Caco-2 (cell line): Measurements from ENCODE around the gene ACTN4. TPM values are rescaled to one million over a fixed set of nuclear protein-coding genes. Genes with fewer than 3 reads are reported as not detected.

Experiments used
- BruUV-seq: library from RNA; stranded (reverse); fragments of 400-500 nt; replicated peaks from 2 replicates; lab custom pipeline; 2021; lab: Mats Ljungman, UMichigan
- CTCF ChIA-PET: fragments of 300-600 bp; sonication (Branson Sonifier 250); formaldehyde crosslinking; loops from one replicate; lab custom pipeline; 2022; ENCODE audit warnings: antibody characterized with exemption; lab: Charles Lee
- POLR2A ChIA-PET: fragments of 300-600 bp; sonication (Branson Sonifier 250); formaldehyde crosslinking; loops from one replicate; lab custom pipeline; 2022; ENCODE audit warnings: antibody characterized with exemption; lab: Charles Lee
- DNase-seq, 2 experiments: peaks; one replicate each; pipeline versions ENCODE4 v3.0.0 to v3.0.0-alpha.2; 2020 to 2022
- H3K27me3 ChIP-seq: replicated peaks from 2 replicates; pipeline ENCODE4 v1.6.0; 2011; ENCODE audit warnings: low read length; ENCODE audit not compliant: control insufficient read depth, insufficient read depth
- H3K36me3 ChIP-seq: 2 replicates; pipeline ENCODE4 v1.5.1; 2011; ENCODE audit warnings: low read length; ENCODE audit not compliant: control insufficient read depth, insufficient read depth
- H3K4me1 ChIP-seq: fragments of 250-450 bp; sonication (Bioruptor Pico); 2 replicates; pipeline ENCODE4 v1.5.1; 2020; ENCODE audit warnings: mild to moderate bottlenecking
- H3K4me3 ChIP-seq: 2 replicates; pipeline ENCODE4 v1.5.1; 2011; ENCODE audit warnings: low read depth, mild to moderate bottlenecking, control low read depth, low read length
- H3K9me3 ChIP-seq: fragments of 250-450 bp; sonication (Bioruptor Pico); 2 replicates; pipeline ENCODE4 v1.5.1; 2020; ENCODE audit warnings: mild to moderate bottlenecking, moderate library complexity
- H3K27ac Mint-ChIP-seq: one replicate; pipeline ENCODE4 v1.8.0; 2022; ENCODE audit warnings: mixed read lengths; ENCODE audit not compliant: unreplicated experiment
- H3K27me3 Mint-ChIP-seq: one replicate; pipeline ENCODE4 v1.8.0; 2022; ENCODE audit warnings: mixed read lengths; ENCODE audit not compliant: insufficient read depth, unreplicated experiment
- H3K36me3 Mint-ChIP-seq: one replicate; pipeline ENCODE4 v1.8.0; 2022; ENCODE audit warnings: mild to moderate bottlenecking, mixed read lengths; ENCODE audit not compliant: insufficient read depth, unreplicated experiment
- H3K4me1 Mint-ChIP-seq: one replicate; pipeline ENCODE4 v1.8.0; 2022; ENCODE audit warnings: low read depth, mixed read lengths; ENCODE audit not compliant: unreplicated experiment
- H3K4me3 Mint-ChIP-seq: one replicate; pipeline ENCODE4 v1.8.0; 2022; ENCODE audit warnings: mild to moderate bottlenecking, moderate library complexity, mixed read lengths; ENCODE audit not compliant: unreplicated experiment
- H3K9me3 Mint-ChIP-seq: one replicate; pipeline ENCODE4 v1.8.0; 2022; ENCODE audit warnings: mixed read lengths; ENCODE audit not compliant: unreplicated experiment
- intact Hi-C: fragments of 100-400 bp; cut with micrococcal nuclease; formaldehyde crosslinking; loops from one replicate; pipeline ENCODE4 v1.10.0; 2022; ENCODE audit not compliant: unreplicated experiment
- total RNA-seq: library from RNA; stranded (reverse); gene quantifications from 2 replicates; pipeline ENCODE4 v1.2.3, GENCODE V29; 2022
- TF ChIP-seq, protein P1 (sequence below), 2 experiments: fragments of 200-600 bp in 1 of 2; IDR thresholded peaks; 1 replicate in 1 of 2; 2 replicates in 1 of 2; pipeline versions ENCODE4 v1.5.1 to v1.8.0; 2011 to 2022; ENCODE audit warnings: antibody characterized with exemption in 1 of 2, control low read depth in 1 of 2, inconsistent platforms in 1 of 2, low read depth in 1 of 2, low read length in 1 of 2, mild to moderate bottlenecking in 1 of 2, moderate library complexity in 1 of 2; ENCODE audit not compliant: insufficient read depth in 1 of 2, severe bottlenecking in 1 of 2, unreplicated experiment in 1 of 2

Gene ACTN4
- total RNA-seq, 1 experiment from 2014 or later = 605 TPM

GRCh38 chr19:38658462-38659306 lies 11.2 kb downstream of the ACTN4 start:
- Mint-ChIP-seq H3K4me1 (peaks cover 78% of the 10 kb centered on the region), H3K27ac (peak overlapping the region; percentile 98), H3K9me3 (no peaks in the 10 kb centered on the region), H3K36me3 (peaks cover 100% of the 10 kb centered on the region), H3K27me3 (no peaks in the 10 kb centered on the region), H3K4me3 (peak overlapping the region; percentile 62)
- H3K27me3 ChIP-seq = no peaks in the 10 kb centered on the region
- peaks cover 100% of the 10 kb centered on the region for H3K4me1 ChIP-seq
- H3K4me3 ChIP-seq = no peak overlapping the region
- TSS peak; percentile 48 for BruUV-seq
- CTCF ChIA-PET = interaction anchor here (0.6 to 1.6 kb wide), 6 partner anchors 22 to 256 kb away, joined by 3 to 12 read pairs (median 4); partner anchors contain the start of gene FAM98C
- POLR2A ChIA-PET = interaction anchor here (0.6 to 2.7 kb wide), 7 partner anchors 11 to 751 kb away, joined by 3 to 35 read pairs (median 5); partner anchors contain the start of gene ACTN4
- H3K36me3 ChIP-seq = peaks cover 5% of the 10 kb centered on the region
- TF ChIP-seq, protein P1, sequence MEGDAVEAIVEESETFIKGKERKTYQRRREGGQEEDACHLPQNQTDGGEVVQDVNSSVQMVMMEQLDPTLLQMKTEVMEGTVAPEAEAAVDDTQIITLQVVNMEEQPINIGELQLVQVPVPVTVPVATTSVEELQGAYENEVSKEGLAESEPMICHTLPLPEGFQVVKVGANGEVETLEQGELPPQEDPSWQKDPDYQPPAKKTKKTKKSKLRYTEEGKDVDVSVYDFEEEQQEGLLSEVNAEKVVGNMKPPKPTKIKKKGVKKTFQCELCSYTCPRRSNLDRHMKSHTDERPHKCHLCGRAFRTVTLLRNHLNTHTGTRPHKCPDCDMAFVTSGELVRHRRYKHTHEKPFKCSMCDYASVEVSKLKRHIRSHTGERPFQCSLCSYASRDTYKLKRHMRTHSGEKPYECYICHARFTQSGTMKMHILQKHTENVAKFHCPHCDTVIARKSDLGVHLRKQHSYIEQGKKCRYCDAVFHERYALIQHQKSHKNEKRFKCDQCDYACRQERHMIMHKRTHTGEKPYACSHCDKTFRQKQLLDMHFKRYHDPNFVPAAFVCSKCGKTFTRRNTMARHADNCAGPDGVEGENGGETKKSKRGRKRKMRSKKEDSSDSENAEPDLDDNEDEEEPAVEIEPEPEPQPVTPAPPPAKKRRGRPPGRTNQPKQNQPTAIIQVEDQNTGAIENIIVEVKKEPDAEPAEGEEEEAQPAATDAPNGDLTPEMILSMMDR (IDR thresholded peaks at IDR 0.05; ENCODE audit: insufficient read depth in 1 of 2, low read depth in 1 of 2, low read length in 1 of 2, severe bottlenecking in 1 of 2, unreplicated experiment in 1 of 2) = no peak
- no peaks in the 10 kb centered on the region for H3K9me3 ChIP-seq
- peak; percentile 76 to 81 for DNase-seq
- intact Hi-C loops = loop anchor here (1.0 to 2.0 kb wide), 2 partner anchors 25 to 42 kb away; no protein-coding TSS in a partner anchor

DNA sequence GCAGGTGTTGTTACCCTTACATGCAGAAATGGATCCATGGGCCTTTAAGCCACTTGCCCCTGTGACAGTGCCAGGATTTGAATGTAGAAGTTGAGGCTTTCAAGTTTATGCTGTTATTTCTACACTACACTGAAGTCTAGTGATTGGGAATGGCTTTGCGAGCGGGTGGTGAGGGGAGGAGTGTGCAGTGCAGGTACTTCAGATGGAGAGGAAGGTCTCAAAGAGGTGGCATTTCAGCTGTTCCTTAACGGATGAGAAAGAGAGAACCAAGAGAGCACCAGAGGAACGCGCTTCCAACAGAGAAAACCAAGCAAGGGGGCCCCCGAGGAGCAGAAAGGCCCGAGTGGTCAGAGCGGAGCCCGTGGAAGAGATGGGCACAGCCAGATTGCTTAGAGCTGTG lies 13.3 kb downstream of the ACTN4 start:
- ChIA-PET CTCF (no interaction called here), POLR2A (no interaction called here)
- Histone ChIP-seq H3K36me3 (peaks cover 5% of the 10 kb centered on the region), H3K4me1 (peaks cover 100% of the 10 kb centered on the region), H3K4me3 (no peak overlapping the region), H3K9me3 (no peaks in the 10 kb centered on the region), H3K27me3 (no peaks in the 10 kb centered on the region)
- intact Hi-C loops = no loop called here
- H3K4me1 Mint-ChIP-seq = peaks cover 76% of the 10 kb centered on the region
- DNase-seq = no peak
- peaks cover 94% of the 10 kb centered on the region for H3K36me3 Mint-ChIP-seq
- no peaks in the 10 kb centered on the region for H3K27me3 Mint-ChIP-seq
- no peaks in the 10 kb centered on the region for H3K9me3 Mint-ChIP-seq
- H3K27ac Mint-ChIP-seq = peak overlapping the region; percentile 98
- TF ChIP-seq, protein P1 (IDR thresholded peaks at IDR 0.05; ENCODE audit: insufficient read depth in 1 of 2, low read depth in 1 of 2, low read length in 1 of 2, severe bottlenecking in 1 of 2, unreplicated experiment in 1 of 2) = no peak
- peak overlapping the region; percentile 7 for H3K4me3 Mint-ChIP-seq
- BruUV-seq = no TSS peak

DNA sequence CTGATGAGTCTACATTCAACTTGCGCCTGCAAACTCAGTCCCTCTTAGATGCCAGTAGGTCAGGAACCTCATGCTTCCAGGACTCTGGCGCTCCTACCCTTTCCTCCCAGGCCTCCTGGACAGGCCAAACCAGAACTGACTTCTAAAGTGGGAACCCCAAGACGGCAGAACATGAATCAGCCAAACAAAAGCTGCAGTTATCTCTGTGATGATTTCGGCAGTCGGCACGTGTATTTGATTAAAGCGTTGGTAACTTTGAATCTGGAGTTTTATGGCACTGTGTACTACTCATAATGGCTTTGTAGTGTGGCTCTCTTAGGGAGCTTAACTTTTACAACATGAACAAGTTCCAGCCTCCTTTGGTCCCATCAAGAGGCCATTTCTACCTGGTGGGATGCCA lies 13.7 kb downstream of the ACTN4 start:
- peak overlapping the region; percentile 7 for H3K4me3 Mint-ChIP-seq
- intact Hi-C loops = no loop called here
- CTCF ChIA-PET = no interaction called here
- H3K36me3 ChIP-seq = peaks cover 5% of the 10 kb centered on the region
- H3K9me3 Mint-ChIP-seq = no peaks in the 10 kb centered on the region
- H3K36me3 Mint-ChIP-seq = peaks cover 94% of the 10 kb centered on the region
- no peak for DNase-seq
- peaks cover 100% of the 10 kb centered on the region for H3K4me1 ChIP-seq
- no peaks in the 10 kb centered on the region for H3K27me3 ChIP-seq
- H3K4me3 ChIP-seq = no peak overlapping the region
- peak overlapping the region; percentile 98 for H3K27ac Mint-ChIP-seq
- H3K4me1 Mint-ChIP-seq = peaks cover 76% of the 10 kb centered on the region
- H3K27me3 Mint-ChIP-seq = no peaks in the 10 kb centered on the region
- POLR2A ChIA-PET = interaction anchor here (1.3 to 2.8 kb wide), 2 partner anchors 10 to 22 kb away, joined by 8 to 16 read pairs; no protein-coding TSS in a partner anchor
- no TSS peak for BruUV-seq
- TF ChIP-seq, protein P1 (IDR thresholded peaks at IDR 0.05; ENCODE audit: insufficient read depth in 1 of 2, low read depth in 1 of 2, low read length in 1 of 2, severe bottlenecking in 1 of 2, unreplicated experiment in 1 of 2) = no peak
- no peaks in the 10 kb centered on the region for H3K9me3 ChIP-seq
